ENCODE data around the gene CRCP.
A peak's percentile ranks its signal among the peaks of the same experiment; 100 is the strongest.
"Not testable (repeated sequence)": the region's sequence is repeated elsewhere in the genome, so short reads cannot be mapped to it uniquely, and the experiment has no call there.

Gene CRCP

GRCh38 chr7:66114743-66115649 is at the start of gene CRCP:
Gene CRCP, plus strand, starts transcription at chr7:66114847. Its CDS starts 116 bp downstream, at chr7:66114963.
- DNase-seq (ENCODE audit: low read depth, low spot score), result no peak
- peak within 1 kb of the TSS; percentile 81 for H3K27ac ChIP-seq

DNA sequence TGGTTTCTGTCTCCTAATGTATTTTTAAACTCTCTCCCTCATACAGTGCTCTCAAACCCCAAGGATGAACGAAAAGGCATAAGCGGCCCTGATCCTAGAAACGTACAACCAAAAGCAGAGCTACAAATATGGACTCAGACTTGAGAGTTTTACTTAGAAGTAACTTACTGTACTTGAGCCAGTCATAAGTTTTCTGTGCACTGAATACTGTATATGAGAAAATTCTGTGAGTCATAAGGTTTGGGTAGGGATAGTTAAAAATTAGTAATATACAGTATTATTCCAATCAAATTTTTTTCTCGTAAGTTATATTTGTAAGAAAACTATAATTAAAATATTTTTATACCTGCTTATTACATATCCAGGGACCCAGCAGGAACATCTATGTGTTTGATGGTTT is 44.9 kb upstream of the CRCP start:
- no peak for DNase-seq (ENCODE audit: low read depth, low spot score)
- H3K27ac ChIP-seq, result no peak overlapping the region

DNA sequence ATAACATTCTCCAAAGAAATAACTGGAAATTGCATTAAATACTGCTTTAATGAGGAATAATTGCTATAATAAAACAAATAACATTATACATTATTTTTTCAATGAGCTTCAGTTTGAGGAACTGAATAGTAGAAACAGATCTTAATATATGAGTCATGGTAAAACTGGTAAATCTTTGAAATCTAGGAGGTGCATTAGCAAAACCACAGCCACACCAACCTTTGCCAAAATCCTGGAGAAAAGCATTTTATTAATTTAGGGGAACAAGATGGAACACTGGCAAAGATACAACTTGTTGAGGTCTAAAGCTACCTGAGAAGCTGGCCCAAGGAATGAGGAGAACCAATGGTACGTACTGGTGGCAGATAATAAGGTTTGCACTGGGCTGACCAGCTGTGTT is 44.4 kb upstream of the CRCP start:
- no peak for DNase-seq (ENCODE audit: low read depth, low spot score)
- no peak overlapping the region for H3K27ac ChIP-seq

- H3K27ac ChIP-seq; DNase-seq (ENCODE audit: low read depth, low spot score): not testable (repeated sequence)
Observed at GRCh38 chr7:66072208-66072607, 42.4 kb upstream of the CRCP start.

GRCh38 chr7:66075590-66076461 is 38.8 kb upstream of the CRCP start, which contains the start of gene ASL:
Gene ASL, plus strand, starts transcription at chr7:66075819. Its CDS starts 263 bp downstream, at chr7:66076082.
- peak; percentile 44 for DNase-seq (ENCODE audit: low read depth, low spot score)
- H3K27ac ChIP-seq, result peak within 1 kb of the TSS; percentile 36

DNA sequence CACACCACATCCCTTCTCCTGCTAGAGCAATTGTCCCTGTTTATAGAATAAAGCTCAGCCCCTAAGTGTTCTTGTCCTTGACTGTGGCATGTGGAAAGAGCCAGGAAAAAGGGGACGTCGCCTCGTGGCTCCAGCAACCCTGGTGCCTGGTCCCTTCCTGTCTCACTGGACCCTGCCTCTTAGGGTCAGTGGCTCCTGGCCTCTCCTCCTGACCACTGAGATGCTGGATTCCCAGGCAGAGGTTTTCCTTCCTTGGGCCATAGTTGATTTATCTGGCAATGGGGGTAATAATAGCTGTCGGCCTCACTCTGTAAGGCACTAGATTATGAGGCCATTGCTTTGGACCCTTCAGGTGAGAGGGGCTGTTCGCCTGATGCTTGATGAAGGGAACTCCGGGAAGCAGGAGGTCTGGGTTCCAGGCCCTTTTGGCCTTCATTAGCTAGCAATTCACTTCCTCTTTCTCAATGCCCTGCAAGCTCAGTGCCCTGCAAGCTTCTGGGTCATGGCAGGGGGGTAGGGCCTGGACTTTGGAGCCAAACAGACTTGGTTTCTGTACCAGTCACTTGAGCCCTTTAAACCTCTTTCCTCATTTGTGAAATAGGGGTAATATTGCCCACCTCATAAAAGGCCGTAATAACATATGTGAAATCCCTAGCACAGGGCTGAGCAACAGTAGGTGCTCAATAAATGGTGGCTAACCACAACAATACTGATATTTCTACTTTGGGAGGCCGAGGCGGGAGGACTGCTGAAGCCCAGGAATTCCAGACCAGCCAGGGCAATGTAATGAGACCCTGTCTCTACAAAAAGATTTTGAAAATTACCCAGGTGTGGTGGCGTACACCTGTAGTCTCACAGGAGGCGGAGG is 38.0 kb upstream of the CRCP start:
- peak overlapping the region; percentile 36 for H3K27ac ChIP-seq
- no peak for DNase-seq (ENCODE audit: low read depth, low spot score)

- H3K27ac ChIP-seq, result no peak overlapping the region
Observed at GRCh38 chr7:66078067-66078466, 36.6 kb upstream of the CRCP start.

GRCh38 chr7:66082083-66082482 is 32.6 kb upstream of the CRCP start:
- no peak overlapping the region for H3K27ac ChIP-seq
- DNase-seq (ENCODE audit: low read depth, low spot score), result no peak

More at GRCh38 chr7:66078067-66078466, 36.6 kb upstream of the CRCP start:
- DNase-seq (ENCODE audit: low read depth, low spot score), result no peak

- no peak for DNase-seq (ENCODE audit: low read depth, low spot score)
- no peak overlapping the region for H3K27ac ChIP-seq
Observed at GRCh38 chr7:66082886-66083415, 31.7 kb upstream of the CRCP start.

DNA sequence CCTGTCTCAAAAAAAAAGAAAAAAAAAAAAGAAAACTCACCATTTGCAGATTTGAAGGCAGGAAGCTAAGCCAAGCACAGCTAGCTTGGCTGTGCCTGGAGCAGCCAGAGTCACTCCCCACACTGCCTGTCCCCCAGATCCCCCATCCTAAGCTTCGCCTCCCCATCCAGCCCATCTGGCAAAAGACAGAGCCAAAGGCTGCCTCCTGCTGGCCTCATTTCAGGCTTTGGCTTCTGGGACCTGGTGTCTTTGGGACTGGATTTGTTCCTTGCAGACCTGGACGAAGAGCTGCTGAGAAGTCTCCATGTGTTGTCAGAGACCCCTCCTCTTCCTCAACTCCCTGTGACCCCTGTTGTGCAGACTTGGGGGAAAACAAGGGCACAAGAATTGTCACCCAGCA is 31.0 kb upstream of the CRCP start:
- H3K27ac ChIP-seq, result no peak overlapping the region
- DNase-seq (ENCODE audit: low read depth, low spot score), result no peak

DNA sequence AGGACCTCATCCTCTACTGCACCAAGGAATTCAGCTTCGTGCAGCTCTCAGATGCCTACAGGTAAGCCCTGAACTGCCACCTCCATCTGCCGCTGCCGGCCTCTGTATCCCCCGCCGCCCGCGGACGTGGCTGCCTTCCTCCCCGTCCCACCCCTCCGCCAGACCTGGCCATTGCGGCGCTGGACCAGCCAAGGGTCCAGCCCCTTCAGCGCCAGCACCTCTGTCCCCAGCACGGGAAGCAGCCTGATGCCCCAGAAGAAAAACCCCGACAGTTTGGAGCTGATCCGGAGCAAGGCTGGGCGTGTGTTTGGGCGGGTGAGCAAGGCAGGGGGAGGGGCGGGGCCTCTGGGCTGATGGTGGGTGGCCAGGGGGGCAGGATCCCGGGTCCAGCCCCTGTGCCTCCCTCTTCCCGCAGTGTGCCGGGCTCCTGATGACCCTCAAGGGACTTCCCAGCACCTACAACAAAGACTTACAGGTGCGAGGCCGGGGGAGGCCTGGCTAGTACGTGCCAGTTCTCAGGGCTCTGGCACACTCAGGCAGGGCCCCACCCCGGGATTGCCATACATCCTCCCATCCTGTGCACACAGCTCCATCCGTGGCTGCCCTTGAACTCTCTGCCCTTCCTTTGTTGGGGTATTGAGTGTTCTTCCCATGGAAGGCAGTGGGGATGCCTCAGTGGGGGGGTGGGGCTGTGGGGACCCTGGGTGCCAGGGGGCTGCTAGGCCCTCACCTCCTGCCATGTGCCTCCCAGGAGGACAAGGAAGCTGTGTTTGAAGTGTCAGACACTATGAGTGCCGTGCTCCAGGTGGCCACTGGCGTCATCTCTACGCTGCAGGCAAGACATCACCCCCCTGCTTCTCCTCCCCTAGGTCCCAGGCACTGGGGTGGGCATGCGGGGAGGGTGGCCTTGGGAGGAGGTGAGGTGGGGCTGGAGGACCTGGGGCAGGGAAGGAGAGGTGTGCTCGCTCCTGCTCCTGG is 25.5 kb upstream of the CRCP start:
- DNase-seq (ENCODE audit: low read depth, low spot score), result no peak

GRCh38 chr7:66092654-66093053 is 22.0 kb upstream of the CRCP start:
- DNase-seq (ENCODE audit: low read depth, low spot score), result no peak

More for the DNA sequence above, 25.5 kb upstream of the CRCP start:
- no peak overlapping the region for H3K27ac ChIP-seq

DNA sequence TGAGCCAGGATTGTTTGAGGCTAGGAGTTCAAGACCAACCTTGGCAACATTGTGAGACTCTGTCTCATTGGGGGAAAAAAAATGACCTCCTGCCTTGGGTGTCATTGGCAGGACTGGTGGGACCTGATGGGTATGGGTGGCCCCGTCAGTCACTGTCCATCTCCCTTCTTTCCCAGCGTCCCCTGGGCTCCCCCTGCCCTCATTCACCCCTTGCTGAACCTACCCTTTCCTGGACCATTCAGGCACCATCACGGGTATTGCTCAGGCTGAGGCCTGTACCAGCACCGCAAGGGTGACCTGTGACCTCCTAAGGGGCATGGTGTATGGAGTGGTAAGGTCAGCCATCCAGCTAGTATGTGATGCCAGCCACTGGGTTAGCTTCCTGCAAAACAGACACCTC is 19.6 kb upstream of the CRCP start:
- no peak overlapping the region for H3K27ac ChIP-seq
- DNase-seq (ENCODE audit: low read depth, low spot score), result no peak

More at GRCh38 chr7:66092654-66093053, 22.0 kb upstream of the CRCP start:
- no peak overlapping the region for H3K27ac ChIP-seq

DNA sequence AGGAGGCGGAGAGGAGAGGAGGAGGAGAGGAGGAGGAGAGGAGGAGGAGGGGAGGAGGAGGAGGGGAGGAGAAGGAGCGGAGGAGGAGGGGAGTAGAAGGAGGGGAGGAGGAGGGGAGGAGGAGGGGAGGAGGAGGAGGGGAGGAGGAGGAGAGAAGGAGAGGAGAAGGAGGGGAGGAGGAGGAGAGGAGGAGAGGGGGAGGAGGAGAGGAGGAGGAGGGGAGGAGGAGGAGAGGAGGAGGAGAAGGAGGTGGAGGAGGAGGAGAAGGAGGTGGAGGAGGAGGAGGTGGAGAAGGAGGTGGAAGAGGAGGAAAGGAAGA is 15.5 kb upstream of the CRCP start:
- no peak for DNase-seq (ENCODE audit: low read depth, low spot score)
- H3K27ac ChIP-seq, result peak overlapping the region; percentile 90

DNA sequence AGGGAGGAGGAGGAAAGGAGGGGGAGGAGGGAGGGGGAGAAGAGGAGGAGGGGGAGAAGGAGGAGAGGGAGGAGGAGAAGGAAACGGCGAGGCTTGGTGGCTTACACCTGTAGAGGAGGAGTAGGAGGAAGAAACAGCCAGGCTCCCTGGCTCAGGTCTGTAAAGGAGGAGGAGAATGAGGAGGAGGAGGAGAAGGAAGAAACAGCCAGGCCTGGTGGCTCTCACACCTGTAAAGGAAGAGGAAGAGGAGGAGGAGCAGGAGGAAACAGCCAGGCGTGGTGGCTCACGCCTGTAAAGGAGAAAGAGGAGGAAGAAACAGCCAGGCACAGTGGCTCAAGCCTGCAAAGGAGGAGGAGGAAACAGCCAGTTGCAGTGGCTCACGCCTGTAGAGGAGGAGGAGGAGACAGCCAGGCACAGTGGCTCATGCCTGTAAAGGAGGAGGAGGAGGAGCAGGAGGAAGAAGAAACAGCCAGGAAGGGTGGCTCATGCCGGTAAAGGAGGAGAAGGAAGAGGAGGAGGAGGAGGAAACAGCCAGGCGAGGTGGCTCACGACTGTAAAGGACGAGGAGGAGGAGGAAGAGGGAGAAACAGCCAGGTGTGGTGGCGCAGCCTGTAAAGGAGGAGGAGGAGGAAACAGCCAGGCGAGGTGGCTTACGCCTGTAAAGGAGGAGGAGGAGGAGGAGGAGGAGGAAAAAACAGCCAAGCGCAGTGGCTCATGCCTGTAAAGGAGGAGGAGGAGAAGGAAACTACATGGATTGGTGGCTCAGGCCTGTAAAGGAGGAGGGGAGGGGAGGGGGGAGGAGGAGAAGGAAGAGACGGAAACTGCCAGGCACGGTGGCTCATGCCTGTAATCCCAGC is 14.9 kb upstream of the CRCP start:
- peak overlapping the region; percentile 90 for H3K27ac ChIP-seq
- peak; percentile 88 for DNase-seq (ENCODE audit: low read depth, low spot score)

DNA sequence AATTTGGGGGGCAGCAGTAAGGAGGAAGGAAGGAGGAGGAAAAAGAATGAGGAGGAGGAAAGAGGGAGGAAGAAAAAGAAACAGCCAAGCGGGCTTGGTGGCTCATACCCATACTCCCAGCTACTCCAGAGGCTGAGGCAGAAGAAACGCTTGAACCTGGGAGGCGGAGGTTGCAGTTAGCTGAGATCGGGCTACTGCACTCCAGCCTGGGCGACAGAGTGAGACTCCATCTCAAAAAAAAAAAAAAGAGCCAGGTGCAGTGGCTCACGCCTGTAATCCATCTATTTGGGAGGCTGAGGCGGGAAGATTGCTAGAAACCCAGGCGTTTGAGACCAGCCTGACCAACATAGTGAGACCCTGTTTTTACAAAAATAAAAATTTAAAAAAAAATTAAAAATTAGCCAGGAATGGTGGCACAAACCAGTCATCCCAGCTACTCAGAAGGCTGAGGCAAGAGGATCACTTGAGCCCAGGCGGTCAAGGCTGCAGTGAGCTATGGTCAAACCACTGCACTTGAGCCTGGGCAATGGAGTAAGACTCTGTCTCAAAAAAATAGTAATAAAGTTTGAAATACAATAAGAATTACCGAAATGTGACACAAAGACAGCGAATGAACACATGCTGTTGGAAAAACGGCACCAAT is 14.1 kb upstream of the CRCP start:
- no peak for DNase-seq (ENCODE audit: low read depth, low spot score)
- peak overlapping the region; percentile 90 for H3K27ac ChIP-seq

DNA sequence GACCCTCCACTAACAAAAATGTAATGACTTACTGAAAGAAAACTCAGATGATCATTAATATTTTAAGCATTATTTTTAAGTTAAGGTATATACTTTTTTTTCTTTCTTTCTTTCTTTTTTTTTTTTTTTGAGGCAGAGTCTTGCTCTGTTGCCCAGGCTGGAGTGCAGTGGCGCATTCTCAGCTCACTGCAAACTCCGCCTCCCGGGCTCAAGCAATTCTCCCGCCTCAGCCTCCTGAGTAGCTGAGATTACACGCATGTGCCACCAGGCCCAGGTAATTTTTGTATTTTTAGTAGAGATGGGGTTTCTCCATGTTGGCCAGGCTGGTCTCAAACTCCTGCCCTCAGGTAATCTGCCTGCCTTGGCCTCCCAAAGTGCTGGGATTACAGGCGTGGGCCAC is 12.5 kb upstream of the CRCP start:
- not testable (repeated sequence) for DNase-seq (ENCODE audit: low read depth, low spot score); H3K27ac ChIP-seq
